KOPT-K1 (cell line): ENCODE measurements around the gene CTPS1.

Experiments used
- H3K27ac ChIP-seq: fragments of 200-600 bp; sonication (generic); 2 replicates; pipeline ENCODE4 v1.5.1; 2016; ENCODE audit warnings: antibody characterized with exemption, mild to moderate bottlenecking, low read depth, low read length; ENCODE audit not compliant: poor library complexity, severe bottlenecking
- H3K36me3 ChIP-seq: fragments of 200-600 bp; sonication (generic); 2 replicates; pipeline ENCODE4 v1.5.1; 2017; ENCODE audit warnings: antibody characterized with exemption, mild to moderate bottlenecking, low read length, moderate library complexity; ENCODE audit not compliant: insufficient read depth
- H3K9me3 ChIP-seq: fragments of 200-600 bp; sonication (generic); 2 replicates; pipeline ENCODE4 v1.5.1; 2017; ENCODE audit warnings: antibody characterized with exemption, low read length, mild to moderate bottlenecking; ENCODE audit not compliant: insufficient read depth, poor library complexity, severe bottlenecking

CTPS1 gene

DNA sequence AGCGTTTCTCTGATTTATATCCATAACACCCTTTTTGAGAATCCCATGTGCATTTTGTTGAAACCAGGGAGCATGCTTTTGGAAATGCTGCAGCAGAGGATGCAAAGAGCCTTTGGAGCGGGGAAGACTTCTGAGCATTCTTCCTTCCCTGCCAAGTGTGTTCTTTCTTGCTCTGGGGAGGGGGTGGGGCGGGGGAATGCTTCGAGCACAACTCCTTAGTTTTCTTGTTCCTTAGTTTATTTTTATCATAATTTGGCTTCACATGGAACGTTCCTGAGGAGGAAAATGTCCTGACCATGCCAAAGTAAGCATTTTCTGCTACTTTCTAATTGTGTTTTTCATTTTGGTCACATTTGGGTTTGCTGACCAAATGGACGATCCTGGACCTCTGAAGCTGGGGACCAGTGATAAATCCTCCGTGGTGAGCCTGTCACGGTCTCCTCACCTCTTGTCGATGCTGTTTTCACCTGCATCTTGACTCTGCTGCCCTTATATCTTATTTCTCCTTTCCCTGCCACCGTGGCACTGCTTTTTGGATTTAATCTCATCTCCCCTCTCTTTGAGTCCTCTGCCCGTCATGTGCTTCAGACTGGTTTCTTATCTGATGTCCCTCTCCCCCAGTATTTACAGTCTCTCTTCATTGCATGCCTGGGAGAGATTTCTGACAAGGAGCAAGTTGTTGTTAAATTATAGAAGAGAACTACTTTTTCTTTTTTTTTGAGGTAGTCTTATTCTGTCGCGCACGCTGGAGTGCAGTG lies 2.4 kb downstream of the CTPS1 start:
- H3K9me3 ChIP-seq, result no peaks in the 10 kb centered on the region
- H3K27ac ChIP-seq, result no peak overlapping the region
- peaks cover 59% of the 10 kb centered on the region for H3K36me3 ChIP-seq

DNA sequence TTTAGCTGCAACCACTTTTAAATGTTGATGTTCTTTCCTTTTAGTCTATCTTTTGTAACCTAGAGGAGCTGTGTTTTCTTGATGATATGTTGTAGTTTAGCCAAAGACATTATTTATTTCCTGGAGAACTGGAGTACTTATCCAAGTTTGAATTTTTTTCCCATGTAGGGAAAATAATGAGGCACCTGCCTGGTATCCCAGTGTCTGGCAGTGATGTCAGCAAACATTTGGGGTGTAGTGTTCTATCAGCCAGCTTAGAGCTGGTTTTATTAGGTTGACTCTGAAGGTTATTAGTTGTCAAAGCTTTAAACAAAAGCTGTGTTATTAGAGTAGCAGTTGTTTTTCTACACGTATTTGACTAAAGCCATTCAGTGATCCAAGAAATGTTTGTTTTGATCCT lies 3.2 kb downstream of the CTPS1 start:
- no peak overlapping the region for H3K27ac ChIP-seq
- peaks cover 68% of the 10 kb centered on the region for H3K36me3 ChIP-seq
- H3K9me3 ChIP-seq, result no peaks in the 10 kb centered on the region

DNA sequence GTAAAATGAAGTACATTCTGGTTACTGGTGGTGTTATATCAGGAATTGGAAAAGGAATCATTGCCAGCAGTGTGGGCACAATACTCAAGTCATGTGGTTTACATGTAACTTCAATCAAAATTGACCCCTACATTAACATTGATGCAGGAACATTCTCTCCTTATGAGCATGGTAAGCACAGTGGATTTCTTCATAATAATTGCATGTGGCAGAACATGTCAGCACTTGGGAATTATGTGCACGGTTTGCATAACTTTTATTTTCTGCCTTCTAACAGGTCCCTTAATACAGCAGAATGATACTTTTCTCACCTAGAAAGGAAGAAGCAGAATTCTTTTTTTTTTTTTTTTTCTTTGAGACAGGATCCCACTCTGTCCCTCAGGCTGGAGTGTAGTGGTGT lies 3.8 kb downstream of the CTPS1 start:
- Histone ChIP-seq H3K36me3 (peaks cover 73% of the 10 kb centered on the region), H3K27ac (no peak overlapping the region), H3K9me3 (no peaks in the 10 kb centered on the region)

DNA sequence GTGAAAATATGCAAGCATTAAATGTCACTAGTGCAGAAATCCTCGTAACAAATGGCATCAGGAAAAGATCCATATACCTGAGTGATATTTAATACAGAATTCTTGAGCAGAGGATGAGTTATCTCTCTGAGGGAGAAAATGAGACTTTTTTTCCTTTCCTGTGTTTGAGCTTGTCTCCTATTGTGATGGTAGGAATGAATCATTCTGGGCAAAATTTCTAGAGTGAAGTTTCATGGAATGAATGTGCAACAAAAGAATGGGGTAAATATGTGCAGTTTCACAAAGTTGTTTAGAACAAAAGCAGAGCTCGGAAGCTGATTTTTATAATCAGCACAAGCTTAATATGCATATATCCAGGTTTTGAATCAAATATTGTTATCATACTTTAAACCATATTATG lies 4.6 kb downstream of the CTPS1 start:
- Histone ChIP-seq H3K36me3 (peaks cover 81% of the 10 kb centered on the region), H3K27ac (no peak overlapping the region), H3K9me3 (no peaks in the 10 kb centered on the region)

DNA sequence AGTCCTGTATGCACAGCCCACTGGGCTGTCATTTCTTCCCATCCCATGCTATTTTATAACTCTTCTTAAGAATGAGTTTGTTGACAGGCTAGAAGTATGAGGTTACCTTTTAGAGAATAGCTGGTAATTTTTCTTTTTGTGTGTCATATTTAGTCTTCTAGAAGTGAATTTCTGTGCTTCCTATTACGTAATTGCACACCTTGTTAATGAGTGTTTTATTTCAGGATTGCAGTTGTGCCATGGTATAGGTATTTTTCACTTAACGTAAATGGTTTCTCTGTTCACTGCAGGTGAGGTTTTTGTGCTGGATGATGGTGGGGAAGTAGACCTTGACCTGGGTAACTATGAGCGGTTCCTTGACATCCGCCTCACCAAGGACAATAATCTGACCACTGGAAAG lies 5.0 kb downstream of the CTPS1 start:
- no peak overlapping the region for H3K27ac ChIP-seq
- H3K9me3 ChIP-seq, result no peaks in the 10 kb centered on the region
- peaks cover 86% of the 10 kb centered on the region for H3K36me3 ChIP-seq

DNA sequence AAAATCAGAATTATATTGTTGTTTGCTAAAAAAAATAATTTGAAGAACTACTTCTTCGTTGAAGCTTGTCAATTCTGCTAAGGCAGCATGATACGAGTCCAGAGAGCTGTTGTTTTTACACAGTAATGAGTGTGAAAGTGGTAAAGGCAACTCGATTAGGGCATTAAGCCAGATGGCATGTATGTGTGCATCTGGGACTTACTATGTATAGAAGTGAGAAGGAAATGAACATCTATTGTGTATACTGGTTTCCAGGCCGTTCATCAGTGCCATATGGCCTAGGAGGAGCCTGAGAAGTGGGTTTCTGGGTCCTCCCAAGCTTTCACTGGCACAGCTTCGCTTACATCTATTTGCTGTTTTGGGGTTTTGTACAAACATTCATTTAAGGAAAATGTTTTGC lies 5.7 kb downstream of the CTPS1 start:
- no peaks in the 10 kb centered on the region for H3K9me3 ChIP-seq
- H3K27ac ChIP-seq, result no peak overlapping the region
- peaks cover 92% of the 10 kb centered on the region for H3K36me3 ChIP-seq

DNA sequence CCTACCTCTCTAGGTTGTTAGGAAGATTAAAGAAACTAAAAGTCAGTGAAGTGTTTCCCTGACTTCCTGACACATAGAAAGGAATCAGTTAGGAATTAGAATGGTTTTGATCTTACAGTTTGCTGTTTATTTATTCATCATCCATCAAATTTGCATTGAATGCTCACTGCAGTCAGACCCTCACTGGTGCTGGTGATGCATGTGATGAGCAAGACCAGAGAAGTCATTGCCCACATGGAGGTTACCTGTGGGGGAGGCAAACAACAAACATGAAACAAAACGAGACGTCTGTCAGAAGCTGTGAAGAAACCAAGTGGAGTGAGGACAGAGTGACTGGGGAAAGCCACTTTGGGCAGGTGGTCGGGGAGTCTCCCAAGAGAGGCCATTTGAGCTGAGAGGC lies 6.4 kb downstream of the CTPS1 start:
- Histone ChIP-seq H3K36me3 (peaks cover 99% of the 10 kb centered on the region), H3K9me3 (no peaks in the 10 kb centered on the region), H3K27ac (no peak overlapping the region)

DNA sequence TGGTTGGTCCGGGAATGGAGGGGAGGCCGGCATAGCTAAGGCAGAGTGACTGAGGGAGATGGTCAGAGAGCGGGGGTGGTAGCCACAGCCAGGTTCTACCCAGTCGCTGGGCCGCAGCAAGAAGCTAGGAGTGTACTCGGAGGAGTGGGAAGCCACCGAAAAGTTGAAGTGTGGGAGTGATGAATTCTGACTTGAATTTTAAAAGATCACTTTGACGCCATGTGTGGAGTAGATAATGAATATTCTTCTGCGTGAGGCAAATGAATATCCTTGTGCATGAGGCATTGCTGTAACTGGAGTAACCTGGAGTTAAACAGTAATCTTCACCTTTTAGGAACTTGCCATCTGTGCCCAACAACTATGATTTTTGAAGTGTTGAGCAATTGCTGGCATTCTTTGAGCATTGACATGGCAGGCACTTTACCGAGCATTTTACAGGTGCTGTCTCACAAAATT lies 6.9 kb downstream of the CTPS1 start:
- Histone ChIP-seq H3K27ac (no peak overlapping the region), H3K36me3 (peaks cover 100% of the 10 kb centered on the region), H3K9me3 (no peaks in the 10 kb centered on the region)

DNA sequence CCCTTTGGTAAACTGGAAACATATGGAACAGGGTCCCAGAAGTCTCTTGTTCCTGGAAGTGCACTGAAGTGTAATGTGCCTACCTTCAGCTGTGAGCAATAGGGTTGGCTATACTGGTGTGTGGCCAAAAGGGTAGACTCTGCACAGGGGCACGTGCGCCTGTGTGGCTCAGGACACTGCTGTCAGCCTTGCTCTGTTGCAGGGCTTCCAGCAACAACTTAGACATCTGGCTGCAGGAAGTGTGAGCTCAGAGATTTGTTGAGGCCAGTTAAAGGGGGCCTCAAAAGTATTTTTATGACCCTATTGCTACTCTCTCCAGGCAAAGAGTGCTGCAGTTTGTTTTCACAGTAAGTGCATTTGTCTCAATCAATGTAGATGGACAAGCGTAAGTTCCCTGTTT lies 7.5 kb downstream of the CTPS1 start:
- Histone ChIP-seq H3K36me3 (peaks cover 100% of the 10 kb centered on the region), H3K27ac (no peak overlapping the region), H3K9me3 (no peaks in the 10 kb centered on the region)

DNA sequence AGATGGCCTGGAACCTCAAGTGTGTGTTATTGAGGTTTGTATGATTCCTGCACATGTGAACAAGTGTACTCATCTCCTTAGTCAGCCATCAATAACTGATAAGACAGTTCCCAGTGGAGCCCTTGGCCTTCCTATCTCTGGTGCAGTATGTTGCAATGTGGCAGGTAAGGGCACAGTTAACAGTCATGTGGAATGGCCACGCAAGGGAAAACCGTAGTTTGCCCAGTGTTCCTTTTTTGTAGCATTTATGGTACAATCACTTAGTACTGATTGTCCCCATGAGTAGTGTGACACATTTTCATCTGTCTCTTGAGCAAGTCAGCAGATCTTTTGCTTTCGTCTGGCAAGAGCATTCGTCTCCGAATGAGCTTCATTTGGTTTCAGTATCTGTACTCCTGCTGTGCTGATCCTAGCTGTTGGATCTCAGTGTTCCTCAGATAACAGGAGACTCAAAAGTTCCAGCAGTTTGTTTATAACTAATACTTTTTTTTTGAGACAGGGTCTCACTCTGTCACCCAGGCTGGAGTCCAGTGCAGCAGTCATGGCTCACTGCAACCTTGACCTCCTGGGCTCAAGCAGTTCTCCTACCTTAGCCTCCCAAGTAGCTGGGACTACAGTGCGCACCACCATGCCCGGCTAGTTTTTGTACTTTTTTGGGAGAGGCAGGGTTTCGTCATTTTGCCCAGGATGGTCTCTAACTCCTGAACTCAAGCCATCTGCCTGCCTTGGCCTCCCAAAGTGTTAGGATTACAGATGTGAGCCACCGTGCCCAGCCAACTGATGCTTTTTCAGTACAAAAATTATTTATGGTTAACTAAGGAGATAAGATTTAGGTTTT lies 8.2 kb downstream of the CTPS1 start:
- H3K27ac ChIP-seq, result no peak overlapping the region
- H3K9me3 ChIP-seq, result no peaks in the 10 kb centered on the region
- peaks cover 100% of the 10 kb centered on the region for H3K36me3 ChIP-seq

DNA sequence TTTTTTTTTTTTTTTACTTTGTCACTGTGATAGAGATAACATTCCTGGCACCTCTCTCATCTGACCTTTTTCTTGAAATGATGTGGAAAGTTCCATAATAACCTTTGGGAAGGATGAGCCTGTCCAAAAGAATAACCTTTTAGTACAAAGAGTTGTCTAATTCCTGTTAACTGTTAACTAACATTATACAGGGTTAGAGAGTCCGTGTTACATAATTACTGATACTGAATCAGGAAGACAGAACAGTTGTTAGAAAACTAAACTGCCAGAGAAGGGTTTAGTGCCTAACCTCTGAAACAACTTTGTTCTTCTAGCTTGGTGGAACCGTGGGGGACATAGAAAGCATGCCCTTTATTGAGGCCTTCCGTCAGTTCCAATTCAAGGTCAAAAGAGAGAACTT lies 8.8 kb downstream of the CTPS1 start:
- Histone ChIP-seq H3K9me3 (no peaks in the 10 kb centered on the region), H3K36me3 (peaks cover 100% of the 10 kb centered on the region), H3K27ac (no peak overlapping the region)

DNA sequence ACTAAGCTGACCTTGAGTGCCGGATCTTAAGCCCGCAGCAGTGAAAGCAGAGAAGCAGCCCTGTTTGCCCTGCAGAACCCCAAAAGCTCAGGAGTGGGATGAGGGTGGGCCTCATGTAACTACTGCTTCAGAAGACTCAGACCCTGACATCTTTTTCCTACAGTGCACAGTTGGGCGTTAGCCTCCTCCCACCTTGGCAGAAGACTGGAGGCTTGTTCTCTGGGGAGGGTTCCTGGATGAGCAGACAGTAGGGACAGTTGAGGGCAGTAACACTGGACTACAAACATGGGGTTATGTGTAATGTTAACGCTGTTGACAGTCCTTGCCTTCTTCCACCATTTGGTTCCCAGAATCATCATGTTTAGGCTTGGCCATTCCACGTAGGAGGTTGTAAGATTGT lies 9.6 kb downstream of the CTPS1 start:
- Histone ChIP-seq H3K27ac (no peak overlapping the region), H3K36me3 (peaks cover 100% of the 10 kb centered on the region), H3K9me3 (no peaks in the 10 kb centered on the region)

DNA sequence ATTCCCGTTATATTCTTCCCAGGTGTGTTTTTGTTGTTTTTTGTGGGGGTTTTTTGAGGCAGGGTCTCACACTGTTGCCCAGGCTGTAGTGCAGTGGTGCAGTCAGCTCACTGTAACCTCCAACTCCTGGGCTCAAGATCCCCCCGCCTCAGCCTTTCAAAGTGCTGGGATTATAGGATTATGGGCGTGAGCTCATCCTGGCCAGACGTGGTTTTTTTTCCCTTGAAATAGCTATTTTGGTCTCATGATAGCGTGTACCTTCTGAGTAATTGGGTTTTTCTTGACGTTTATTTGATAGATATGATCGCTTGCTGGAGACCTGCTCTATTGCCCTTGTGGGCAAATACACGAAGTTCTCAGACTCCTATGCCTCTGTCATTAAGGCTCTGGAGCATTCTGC lies 17.6 kb downstream of the CTPS1 start:
- H3K9me3 ChIP-seq, result no peaks in the 10 kb centered on the region
- peaks cover 100% of the 10 kb centered on the region for H3K36me3 ChIP-seq
- no peak overlapping the region for H3K27ac ChIP-seq

DNA sequence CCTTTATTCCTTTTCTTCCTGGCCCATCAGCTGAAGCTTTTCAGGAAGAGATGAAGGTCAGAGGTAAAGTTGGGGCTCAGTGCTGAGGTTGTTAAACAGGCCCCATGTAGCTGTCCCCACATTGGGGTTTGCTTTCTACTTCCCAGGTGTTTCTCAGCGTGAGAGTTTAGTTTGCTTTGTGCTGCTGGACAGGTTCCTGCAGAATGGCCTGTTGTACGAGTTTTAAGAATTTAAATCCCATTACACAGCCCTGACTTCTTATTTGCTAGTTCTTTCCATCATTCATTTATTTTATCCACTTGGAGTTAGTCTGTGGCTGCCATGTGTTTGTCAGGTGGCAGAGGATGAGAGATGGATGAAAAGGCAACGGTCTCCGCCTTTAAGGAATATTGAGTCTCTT lies 19.2 kb downstream of the CTPS1 start:
- H3K27ac ChIP-seq, result no peak overlapping the region
- H3K9me3 ChIP-seq, result no peaks in the 10 kb centered on the region
- peaks cover 98% of the 10 kb centered on the region for H3K36me3 ChIP-seq

DNA sequence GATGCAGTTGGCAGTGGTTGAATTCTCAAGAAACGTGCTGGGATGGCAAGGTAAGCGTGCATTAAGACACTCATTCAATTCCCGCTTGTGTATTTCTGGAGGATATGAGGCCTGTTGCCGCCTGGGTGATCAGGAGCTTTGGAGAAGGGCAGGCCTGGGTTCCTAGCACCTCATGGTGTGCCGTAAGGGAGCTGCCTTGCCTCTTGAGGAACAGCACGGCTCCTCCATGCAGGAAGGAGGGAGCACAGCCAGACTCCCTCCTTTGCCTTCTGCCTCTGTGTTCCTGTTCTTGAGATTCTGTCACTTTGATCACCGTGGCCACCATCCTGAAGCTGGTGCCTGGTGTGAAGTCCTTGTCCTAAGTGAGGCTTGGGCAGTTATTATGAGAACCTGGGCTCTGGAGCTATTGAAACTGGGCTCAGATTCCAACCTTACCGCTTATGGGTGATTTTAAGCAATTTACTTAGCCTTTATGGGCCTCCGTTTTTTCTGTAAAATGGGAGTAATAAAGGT lies 23.7 kb downstream of the CTPS1 start:
- Histone ChIP-seq H3K36me3 (peaks cover 98% of the 10 kb centered on the region), H3K9me3 (no peaks in the 10 kb centered on the region), H3K27ac (peak overlapping the region; percentile 14)
